ENCODE data around the gene EEF2K. TPM values are rescaled to one million over a fixed set of nuclear protein-coding genes. Genes with fewer than 3 reads are reported as not detected.

Gene EEF2K
- total and polyA plus RNA-seq, 12 donors: 4.9 to 28.3 (median 16.6) TPM

- 16 to 34% (median 34%) methylated on average over 9 to 14 of the region's 14 CpGs for WGBS, 4 donors
- H3K27me3 ChIP-seq: peaks cover 16% of the 10 kb centered on the region
- H3K27ac ChIP-seq: no peak overlapping the region
- DNase-seq: no peak
- H3K36me3 ChIP-seq (replicated peaks in 1 of 2): no peaks in the 10 kb centered on the region
- no peak overlapping the region for H3K4me3 ChIP-seq
- H3K4me1 ChIP-seq (replicated peaks in 1 of 2): no peaks in the 10 kb centered on the region
- intact Hi-C loops (cut with DNase I): no loop called here
- TF ChIP-seq POLR2A (IDR thresholded peaks at IDR 0.05) (no peak), CTCF (IDR thresholded peaks at IDR 0.05) (no peak)
- no peaks in the 10 kb centered on the region for H3K9me3 ChIP-seq (replicated peaks in 1 of 3)
Measured at GRCh38 chr16:22162656-22163009, 43.4 kb upstream of the EEF2K start.

DNA sequence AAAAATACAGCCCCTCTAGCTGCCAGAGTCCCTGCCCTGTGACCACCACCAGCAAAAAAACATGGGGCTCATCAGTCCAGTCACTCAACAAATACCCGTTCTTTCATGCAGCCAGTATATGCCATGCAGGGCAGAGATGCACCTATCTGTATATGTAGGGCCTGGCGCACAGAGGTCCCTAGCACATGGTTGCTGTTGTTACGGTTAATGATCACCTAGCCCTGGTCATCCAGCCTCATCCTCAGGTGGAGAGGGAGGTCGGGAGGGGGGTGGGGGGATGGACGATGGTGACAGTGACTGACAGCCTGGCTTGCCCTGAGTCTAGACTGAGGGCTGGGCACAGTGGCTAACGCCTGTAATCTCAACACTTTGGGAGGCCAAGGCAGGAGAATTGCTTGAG lies 42.3 kb upstream of the EEF2K start:
- no peak for DNase-seq
- WGBS, 4 donors: 73 to 90% (median 80%) methylated on average over 2 to 6 of the region's 6 CpGs
- Histone ChIP-seq H3K27me3 (peaks cover 16% of the 10 kb centered on the region), H3K9me3 (replicated peaks in 1 of 3) (no peaks in the 10 kb centered on the region), H3K36me3 (replicated peaks in 1 of 2) (no peaks in the 10 kb centered on the region), H3K4me3 (no peak overlapping the region), H3K27ac (no peak overlapping the region), H3K4me1 (replicated peaks in 1 of 2) (no peaks in the 10 kb centered on the region)
- no peak for TF ChIP-seq CTCF (IDR thresholded peaks at IDR 0.05)
- TF ChIP-seq POLR2A (IDR thresholded peaks at IDR 0.05): no peak
- intact Hi-C loops (cut with DNase I): no loop called here

- no peak for DNase-seq
- H3K27me3 ChIP-seq: peaks cover 16% of the 10 kb centered on the region
- TF ChIP-seq POLR2A (IDR thresholded peaks at IDR 0.05) (no peak), CTCF (IDR thresholded peaks at IDR 0.05) (no peak)
- WGBS, 4 donors: 85 to 96% (median 91%) methylated on average over 5 of the region's 5 CpGs
- H3K4me1 ChIP-seq (replicated peaks in 1 of 2): no peaks in the 10 kb centered on the region
- H3K4me3 ChIP-seq: no peak overlapping the region
- no peak overlapping the region for H3K27ac ChIP-seq
- H3K36me3 ChIP-seq (replicated peaks in 1 of 2): no peaks in the 10 kb centered on the region
- H3K9me3 ChIP-seq (replicated peaks in 1 of 3): no peaks in the 10 kb centered on the region
- intact Hi-C loops (cut with DNase I): no loop called here
Measured at GRCh38 chr16:22164482-22164881, 41.6 kb upstream of the EEF2K start.

- Histone ChIP-seq H3K27me3 (peaks cover 16% of the 10 kb centered on the region), H3K9me3 (replicated peaks in 1 of 3) (no peaks in the 10 kb centered on the region), H3K4me3 (no peak overlapping the region), H3K27ac (no peak overlapping the region), H3K36me3 (replicated peaks in 1 of 2) (no peaks in the 10 kb centered on the region), H3K4me1 (replicated peaks in 1 of 2) (no peaks in the 10 kb centered on the region)
- intact Hi-C loops (cut with DNase I): no loop called here
- DNase-seq: no peak
- 79 to 95% (median 94%) methylated on average over 4 to 16 of the region's 16 CpGs for WGBS, 4 donors
- TF ChIP-seq CTCF (IDR thresholded peaks at IDR 0.05) (no peak), POLR2A (IDR thresholded peaks at IDR 0.05) (no peak)
Measured at GRCh38 chr16:22165508-22166285, 40.4 kb upstream of the EEF2K start.

Measured in adrenal gland (tissue), 12 donors.